WTC11 (cell line): ENCODE results near the gene SLC37A1. TPM values are rescaled to one million over a fixed set of nuclear protein-coding genes. Genes with fewer than 3 reads are reported as not detected.

Experiments used
- ATAC-seq: fragments of 200-7000 bp; cut with Tn5 transposase; 2 replicates; pipeline ENCODE4 v1.10.0; 2021; ENCODE audit warnings: mild to moderate bottlenecking, moderate library complexity
- CTCF ChIA-PET: fragments of 300-600 bp; sonication (Branson Sonifier 250); formaldehyde crosslinking; loops from one replicate; lab custom pipeline; 2021; ENCODE audit warnings: antibody characterized with exemption; lab: Charles Lee
- POLR2A ChIA-PET: fragments of 350-600 bp; sonication (Branson Sonifier 250); formaldehyde crosslinking; loops from one replicate; lab custom pipeline; 2021; ENCODE audit warnings: antibody characterized with exemption; lab: Charles Lee
- DNase-seq: peaks from one replicate; pipeline ENCODE4 v3.0.0; 2021; ENCODE audit warnings: low spot score
- H3K27ac Mint-ChIP-seq: 2 replicates; pipeline ENCODE4 v1.8.0; 2021; ENCODE audit warnings: mixed read lengths
- H3K27me3 Mint-ChIP-seq: 2 replicates; pipeline ENCODE4 v1.8.0; 2021; ENCODE audit warnings: low read depth, mild to moderate bottlenecking, moderate library complexity, mixed read lengths
- H3K36me3 Mint-ChIP-seq: 2 replicates; pipeline ENCODE4 v1.8.0; 2021; ENCODE audit warnings: mixed read lengths
- H3K4me1 Mint-ChIP-seq: 2 replicates; pipeline ENCODE4 v1.8.0; 2022; ENCODE audit warnings: mixed read lengths
- H3K4me3 Mint-ChIP-seq: 2 replicates; pipeline ENCODE4 v1.8.0; 2021; ENCODE audit warnings: mild to moderate bottlenecking, moderate library complexity, mixed read lengths
- H3K9me3 Mint-ChIP-seq: 2 replicates; pipeline ENCODE4 v1.8.0; 2021; ENCODE audit warnings: mixed read lengths
- ATF1 ChIP-seq: sonication (generic); formaldehyde crosslinking; IDR thresholded peaks from 2 replicates; pipeline ENCODE4 v1.8.1; 2023; ENCODE audit warnings: mild to moderate bottlenecking, moderate library complexity, missing genetic modification reagents
- CREM ChIP-seq: sonication (generic); formaldehyde crosslinking; IDR thresholded peaks from 2 replicates; pipeline ENCODE4 v1.8.1; 2022; ENCODE audit warnings: mild to moderate bottlenecking, missing genetic modification reagents, moderate library complexity
- ETV6 ChIP-seq: sonication (generic); formaldehyde crosslinking; IDR thresholded peaks from 2 replicates; pipeline ENCODE4 v1.8.1; 2022; ENCODE audit warnings: mild to moderate bottlenecking, missing genetic modification reagents
- FOXK1 ChIP-seq: sonication (generic); formaldehyde crosslinking; IDR thresholded peaks from 2 replicates; pipeline ENCODE4 v1.8.0; 2022; ENCODE audit warnings: mild to moderate bottlenecking, moderate library complexity, missing genetic modification reagents
- GRHL2 ChIP-seq: fragments of 250-450 bp; sonication (Bioruptor Pico); IDR thresholded peaks from 2 replicates; pipeline ENCODE4 v1.8.0; 2022; ENCODE audit warnings: mild to moderate bottlenecking, moderate library complexity; ENCODE audit not compliant: insufficient replicate concordance, severe bottlenecking
- GTF2I ChIP-seq: fragments of 250-450 bp; sonication (Bioruptor Pico); conservative IDR thresholded peaks from 2 replicates; pipeline ENCODE4 v1.4.0; 2021; ENCODE audit warnings: mild to moderate bottlenecking
- NFE2L1 ChIP-seq: sonication (generic); formaldehyde crosslinking; IDR thresholded peaks from 2 replicates; pipeline ENCODE4 v1.8.1; 2023; ENCODE audit warnings: missing genetic modification reagents
- RELA ChIP-seq: sonication (generic); formaldehyde crosslinking; IDR thresholded peaks from 2 replicates; pipeline ENCODE4 v1.8.1; 2022; ENCODE audit warnings: missing genetic modification reagents, mild to moderate bottlenecking, borderline replicate concordance
- SMAD3 ChIP-seq: sonication (generic); formaldehyde crosslinking; IDR thresholded peaks from 2 replicates; pipeline ENCODE4 v1.8.0; 2022; ENCODE audit warnings: missing genetic modification reagents, mild to moderate bottlenecking, borderline replicate concordance
- TEAD4 ChIP-seq: sonication (generic); formaldehyde crosslinking; IDR thresholded peaks from 2 replicates; pipeline ENCODE4 v1.8.0; 2022; ENCODE audit warnings: mild to moderate bottlenecking, missing genetic modification reagents
- ZBTB21 ChIP-seq: sonication (generic); formaldehyde crosslinking; IDR thresholded peaks from 2 replicates; pipeline ENCODE4 v1.8.1; 2023; ENCODE audit warnings: mild to moderate bottlenecking, missing genetic modification reagents, borderline replicate concordance
- ZNF263 ChIP-seq: sonication (generic); formaldehyde crosslinking; IDR thresholded peaks from 2 replicates; pipeline ENCODE4 v1.8.1; 2022; ENCODE audit warnings: low read depth, mild to moderate bottlenecking, moderate library complexity, missing genetic modification reagents
- ZNF416 ChIP-seq: fragments of 250-450 bp; sonication (Bioruptor Pico); IDR thresholded peaks from 2 replicates; pipeline ENCODE4 v1.9.0; 2021; ENCODE audit warnings: mild to moderate bottlenecking, inconsistent platforms
- total RNA-seq: library from RNA; stranded (reverse); gene quantifications from 3 replicates; pipeline ENCODE4 v1.2.3, GENCODE V29; 2021
- TF ChIP-seq, protein P1 (sequence below): sonication (generic); formaldehyde crosslinking; IDR thresholded peaks from 2 replicates; pipeline ENCODE4 v1.8.1; 2022; ENCODE audit warnings: missing genetic modification reagents, borderline replicate concordance
- TF ChIP-seq, protein P2 (sequence below): sonication (generic); formaldehyde crosslinking; IDR thresholded peaks from 2 replicates; pipeline ENCODE4 v1.8.0; 2022; ENCODE audit warnings: mild to moderate bottlenecking, missing genetic modification reagents
- TF ChIP-seq, protein P3 (sequence below): fragments of 250-450 bp; sonication (Bioruptor Pico); conservative IDR thresholded peaks from 2 replicates; pipeline ENCODE4 v1.9.0; 2021; ENCODE audit warnings: mild to moderate bottlenecking
- TF ChIP-seq, protein P4 (sequence below): fragments of 200-600 bp; IDR thresholded peaks from 2 replicates; pipeline ENCODE4 v1.8.0; 2022; ENCODE audit warnings: antibody characterized with exemption
- TF ChIP-seq, protein P5 (sequence below): sonication (generic); formaldehyde crosslinking; IDR thresholded peaks from 2 replicates; pipeline ENCODE4 v1.8.1; 2022; ENCODE audit warnings: mild to moderate bottlenecking, moderate library complexity, missing genetic modification reagents
- TF ChIP-seq, protein P6 (sequence below): fragments of 250-450 bp; sonication (Bioruptor Pico); IDR thresholded peaks from 2 replicates; pipeline ENCODE4 v2.1.2; 2022; ENCODE audit warnings: mild to moderate bottlenecking, moderate library complexity
- TF ChIP-seq, protein P7 (sequence below): sonication (generic); formaldehyde crosslinking; IDR thresholded peaks from 2 replicates; pipeline ENCODE4 v1.8.0; 2023; ENCODE audit warnings: mild to moderate bottlenecking, missing genetic modification reagents

Gene SLC37A1
- total RNA-seq, 1 experiment from 2014 or later, result 22.7 TPM

DNA sequence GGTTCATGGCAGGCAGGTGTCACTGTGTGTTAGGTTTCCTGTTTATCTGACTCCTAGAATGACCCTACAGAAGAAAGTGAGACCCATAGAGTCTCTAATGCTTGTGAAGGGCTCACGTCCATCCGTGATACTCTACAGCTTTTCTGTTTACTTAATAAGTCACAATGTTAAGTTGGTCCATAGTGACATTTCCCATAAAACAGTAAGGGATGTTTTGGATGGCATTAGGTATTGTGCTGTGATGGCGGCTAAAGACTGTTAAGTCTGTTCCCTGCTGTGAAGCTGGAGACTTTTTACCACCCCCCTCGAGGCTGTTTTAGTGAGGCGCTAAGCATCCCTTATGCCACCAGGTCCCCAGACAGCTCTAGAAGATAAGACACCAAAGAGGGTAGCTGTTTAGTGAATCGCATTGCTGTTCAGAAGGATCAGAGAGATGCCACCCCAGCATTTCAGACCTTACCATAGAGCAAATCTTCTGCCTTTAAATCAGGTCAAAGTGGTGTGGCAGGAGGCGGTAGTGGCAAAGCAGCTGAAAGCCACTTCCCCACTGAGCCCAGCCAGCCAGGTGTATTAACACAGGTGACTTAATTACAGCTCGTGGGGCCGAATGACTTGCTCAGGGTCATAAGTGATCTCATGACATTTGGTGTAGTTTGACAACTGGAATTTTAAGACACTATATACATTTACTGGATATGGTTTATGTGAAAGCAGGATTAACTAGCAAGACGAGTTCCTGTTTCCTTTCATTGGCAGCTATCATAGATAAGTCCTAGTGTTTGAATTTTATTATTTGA lies 25.0 kb downstream of the SLC37A1 start:
- no peaks in the 10 kb centered on the region for H3K9me3 Mint-ChIP-seq
- peaks cover 13% of the 10 kb centered on the region for H3K36me3 Mint-ChIP-seq
- ChIA-PET CTCF (interaction anchor here (0.9 to 4.4 kb wide), 4 partner anchors 16 to 71 kb away, joined by 3 to 14 read pairs (median 10); no protein-coding TSS in a partner anchor), POLR2A (interaction anchor here (0.8 kb wide), 1 partner anchor 55 kb away, joined by 3 read pairs; no protein-coding TSS in a partner anchor)
- H3K27me3 Mint-ChIP-seq, result no peaks in the 10 kb centered on the region
- no peak overlapping the region for H3K4me3 Mint-ChIP-seq
- no peak overlapping the region for H3K27ac Mint-ChIP-seq
- ATAC-seq, result no peak
- no peak for DNase-seq
- TF ChIP-seq, protein P1, sequence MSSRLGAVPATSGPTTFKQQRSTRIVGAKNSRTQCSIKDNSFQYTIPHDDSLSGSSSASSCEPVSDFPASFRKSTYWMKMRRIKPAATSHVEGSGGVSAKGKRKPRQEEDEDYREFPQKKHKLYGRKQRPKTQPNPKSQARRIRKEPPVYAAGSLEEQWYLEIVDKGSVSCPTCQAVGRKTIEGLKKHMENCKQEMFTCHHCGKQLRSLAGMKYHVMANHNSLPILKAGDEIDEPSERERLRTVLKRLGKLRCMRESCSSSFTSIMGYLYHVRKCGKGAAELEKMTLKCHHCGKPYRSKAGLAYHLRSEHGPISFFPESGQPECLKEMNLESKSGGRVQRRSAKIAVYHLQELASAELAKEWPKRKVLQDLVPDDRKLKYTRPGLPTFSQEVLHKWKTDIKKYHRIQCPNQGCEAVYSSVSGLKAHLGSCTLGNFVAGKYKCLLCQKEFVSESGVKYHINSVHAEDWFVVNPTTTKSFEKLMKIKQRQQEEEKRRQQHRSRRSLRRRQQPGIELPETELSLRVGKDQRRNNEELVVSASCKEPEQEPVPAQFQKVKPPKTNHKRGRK, result no peak
- TF ChIP-seq GTF2I (CRISPR knock-in tag) (no peak), RELA (no peak), ZNF263 (CRISPR knock-in tag) (no peak), GRHL2 (CRISPR knock-in tag) (no peak), SMAD3 (CRISPR knock-in tag) (no peak), ATF1 (CRISPR knock-in tag) (no peak), FOXK1 (CRISPR knock-in tag) (no peak), ZBTB21 (CRISPR knock-in tag) (no peak), ZNF416 (CRISPR knock-in tag) (no peak), NFE2L1 (CRISPR knock-in tag) (no peak), CREM (CRISPR knock-in tag) (no peak), TEAD4 (CRISPR knock-in tag) (no peak), ETV6 (CRISPR knock-in tag) (no peak)
- TF ChIP-seq, protein P2, sequence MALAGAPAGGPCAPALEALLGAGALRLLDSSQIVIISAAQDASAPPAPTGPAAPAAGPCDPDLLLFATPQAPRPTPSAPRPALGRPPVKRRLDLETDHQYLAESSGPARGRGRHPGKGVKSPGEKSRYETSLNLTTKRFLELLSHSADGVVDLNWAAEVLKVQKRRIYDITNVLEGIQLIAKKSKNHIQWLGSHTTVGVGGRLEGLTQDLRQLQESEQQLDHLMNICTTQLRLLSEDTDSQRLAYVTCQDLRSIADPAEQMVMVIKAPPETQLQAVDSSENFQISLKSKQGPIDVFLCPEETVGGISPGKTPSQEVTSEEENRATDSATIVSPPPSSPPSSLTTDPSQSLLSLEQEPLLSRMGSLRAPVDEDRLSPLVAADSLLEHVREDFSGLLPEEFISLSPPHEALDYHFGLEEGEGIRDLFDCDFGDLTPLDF (CRISPR knock-in tag), result no peak
- TF ChIP-seq, protein P3, sequence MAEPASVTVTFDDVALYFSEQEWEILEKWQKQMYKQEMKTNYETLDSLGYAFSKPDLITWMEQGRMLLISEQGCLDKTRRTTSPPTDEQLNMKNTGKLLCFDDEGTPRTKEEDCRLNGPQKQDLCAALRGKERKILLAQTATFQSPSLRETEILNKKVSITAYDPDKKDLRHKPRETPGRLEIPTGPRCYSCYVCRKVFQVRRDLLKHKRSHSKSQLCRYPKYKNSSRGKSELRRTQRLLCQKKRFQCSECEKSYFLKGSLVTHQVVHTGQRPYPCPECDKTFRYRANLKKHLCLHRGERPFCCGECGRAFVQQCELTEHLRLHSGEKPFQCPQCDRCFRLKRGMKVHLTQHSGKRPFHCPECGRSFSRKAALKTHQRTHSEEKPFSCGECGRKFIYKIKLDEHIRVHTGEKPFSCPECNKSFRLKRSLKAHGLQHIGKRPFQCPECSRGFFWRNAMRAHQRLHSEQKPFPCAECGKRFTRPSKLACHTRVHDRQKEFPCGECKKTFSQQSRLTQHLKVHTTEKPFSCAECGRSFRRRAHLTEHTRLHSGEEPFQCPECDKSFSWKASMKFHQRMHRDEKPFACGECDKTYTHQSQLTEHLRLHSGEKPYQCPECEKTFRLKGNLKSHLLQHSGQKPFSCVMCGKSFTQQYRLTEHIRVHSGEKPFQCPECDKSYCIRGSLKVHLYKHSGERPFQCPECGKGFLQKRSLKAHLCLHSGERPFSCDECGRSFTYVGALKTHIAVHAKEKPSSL (CRISPR knock-in tag), result no peak
- TF ChIP-seq, protein P4, sequence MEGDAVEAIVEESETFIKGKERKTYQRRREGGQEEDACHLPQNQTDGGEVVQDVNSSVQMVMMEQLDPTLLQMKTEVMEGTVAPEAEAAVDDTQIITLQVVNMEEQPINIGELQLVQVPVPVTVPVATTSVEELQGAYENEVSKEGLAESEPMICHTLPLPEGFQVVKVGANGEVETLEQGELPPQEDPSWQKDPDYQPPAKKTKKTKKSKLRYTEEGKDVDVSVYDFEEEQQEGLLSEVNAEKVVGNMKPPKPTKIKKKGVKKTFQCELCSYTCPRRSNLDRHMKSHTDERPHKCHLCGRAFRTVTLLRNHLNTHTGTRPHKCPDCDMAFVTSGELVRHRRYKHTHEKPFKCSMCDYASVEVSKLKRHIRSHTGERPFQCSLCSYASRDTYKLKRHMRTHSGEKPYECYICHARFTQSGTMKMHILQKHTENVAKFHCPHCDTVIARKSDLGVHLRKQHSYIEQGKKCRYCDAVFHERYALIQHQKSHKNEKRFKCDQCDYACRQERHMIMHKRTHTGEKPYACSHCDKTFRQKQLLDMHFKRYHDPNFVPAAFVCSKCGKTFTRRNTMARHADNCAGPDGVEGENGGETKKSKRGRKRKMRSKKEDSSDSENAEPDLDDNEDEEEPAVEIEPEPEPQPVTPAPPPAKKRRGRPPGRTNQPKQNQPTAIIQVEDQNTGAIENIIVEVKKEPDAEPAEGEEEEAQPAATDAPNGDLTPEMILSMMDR, result no peak
- TF ChIP-seq, protein P5, sequence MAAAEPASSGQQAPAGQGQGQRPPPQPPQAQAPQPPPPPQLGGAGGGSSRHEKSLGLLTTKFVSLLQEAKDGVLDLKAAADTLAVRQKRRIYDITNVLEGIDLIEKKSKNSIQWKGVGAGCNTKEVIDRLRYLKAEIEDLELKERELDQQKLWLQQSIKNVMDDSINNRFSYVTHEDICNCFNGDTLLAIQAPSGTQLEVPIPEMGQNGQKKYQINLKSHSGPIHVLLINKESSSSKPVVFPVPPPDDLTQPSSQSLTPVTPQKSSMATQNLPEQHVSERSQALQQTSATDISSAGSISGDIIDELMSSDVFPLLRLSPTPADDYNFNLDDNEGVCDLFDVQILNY (CRISPR knock-in tag), result no peak
- TF ChIP-seq, protein P6, sequence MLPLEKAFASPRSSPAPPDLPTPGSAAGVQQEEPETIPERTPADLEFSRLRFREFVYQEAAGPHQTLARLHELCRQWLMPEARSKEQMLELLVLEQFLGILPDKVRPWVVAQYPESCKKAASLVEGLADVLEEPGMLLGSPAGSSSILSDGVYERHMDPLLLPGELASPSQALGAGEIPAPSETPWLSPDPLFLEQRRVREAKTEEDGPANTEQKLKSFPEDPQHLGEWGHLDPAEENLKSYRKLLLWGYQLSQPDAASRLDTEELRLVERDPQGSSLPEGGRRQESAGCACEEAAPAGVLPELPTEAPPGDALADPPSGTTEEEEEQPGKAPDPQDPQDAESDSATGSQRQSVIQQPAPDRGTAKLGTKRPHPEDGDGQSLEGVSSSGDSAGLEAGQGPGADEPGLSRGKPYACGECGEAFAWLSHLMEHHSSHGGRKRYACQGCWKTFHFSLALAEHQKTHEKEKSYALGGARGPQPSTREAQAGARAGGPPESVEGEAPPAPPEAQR, result no peak
- TF ChIP-seq, protein P7, sequence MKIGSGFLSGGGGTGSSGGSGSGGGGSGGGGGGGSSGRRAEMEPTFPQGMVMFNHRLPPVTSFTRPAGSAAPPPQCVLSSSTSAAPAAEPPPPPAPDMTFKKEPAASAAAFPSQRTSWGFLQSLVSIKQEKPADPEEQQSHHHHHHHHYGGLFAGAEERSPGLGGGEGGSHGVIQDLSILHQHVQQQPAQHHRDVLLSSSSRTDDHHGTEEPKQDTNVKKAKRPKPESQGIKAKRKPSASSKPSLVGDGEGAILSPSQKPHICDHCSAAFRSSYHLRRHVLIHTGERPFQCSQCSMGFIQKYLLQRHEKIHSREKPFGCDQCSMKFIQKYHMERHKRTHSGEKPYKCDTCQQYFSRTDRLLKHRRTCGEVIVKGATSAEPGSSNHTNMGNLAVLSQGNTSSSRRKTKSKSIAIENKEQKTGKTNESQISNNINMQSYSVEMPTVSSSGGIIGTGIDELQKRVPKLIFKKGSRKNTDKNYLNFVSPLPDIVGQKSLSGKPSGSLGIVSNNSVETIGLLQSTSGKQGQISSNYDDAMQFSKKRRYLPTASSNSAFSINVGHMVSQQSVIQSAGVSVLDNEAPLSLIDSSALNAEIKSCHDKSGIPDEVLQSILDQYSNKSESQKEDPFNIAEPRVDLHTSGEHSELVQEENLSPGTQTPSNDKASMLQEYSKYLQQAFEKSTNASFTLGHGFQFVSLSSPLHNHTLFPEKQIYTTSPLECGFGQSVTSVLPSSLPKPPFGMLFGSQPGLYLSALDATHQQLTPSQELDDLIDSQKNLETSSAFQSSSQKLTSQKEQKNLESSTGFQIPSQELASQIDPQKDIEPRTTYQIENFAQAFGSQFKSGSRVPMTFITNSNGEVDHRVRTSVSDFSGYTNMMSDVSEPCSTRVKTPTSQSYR, result no peak
- TF ChIP-seq, all 79 proteins: peak for 0
- H3K4me1 Mint-ChIP-seq, result peaks cover 10% of the 10 kb centered on the region
